OCI-LY7 (cell line): Measurements from ENCODE around the gene AMFR. TPM values are rescaled to one million over a fixed set of nuclear protein-coding genes. Genes with fewer than 3 reads are reported as not detected.
"Not testable (repeated sequence)": the region's sequence is repeated elsewhere in the genome, so short reads cannot be mapped to it uniquely, and the experiment has no call there.

Experiments
- BruUV-seq: library from RNA; stranded (reverse); fragments of 400-500 nt; replicated peaks from 2 replicates; lab custom pipeline; 2021; lab: Mats Ljungman, UMichigan
- CTCF ChIA-PET: fragments of 300-600 bp; sonication (Branson Sonifier 250); formaldehyde crosslinking; loops from one replicate; lab custom pipeline; 2022; ENCODE audit warnings: antibody characterized with exemption; ENCODE audit not compliant: unreplicated experiment; lab: Charles Lee
- POLR2A ChIA-PET: fragments of 300-600 bp; sonication (Branson Sonifier 250); formaldehyde crosslinking; loops from one replicate; lab custom pipeline; 2022; ENCODE audit warnings: antibody characterized with exemption; lab: Charles Lee
- DNase-seq: peaks from one replicate; pipeline ENCODE4 v3.0.0-alpha.2; 2015; ENCODE audit warnings: low spot score
- H2AFZ ChIP-seq: fragments of 200-600 bp; sonication (generic), shearing (Covaris generic); 2 replicates; pipeline ENCODE4 v1.6.1; 2014; ENCODE audit warnings: mild to moderate bottlenecking, antibody characterized with exemption, low read length, moderate library complexity
- H3K27ac ChIP-seq: fragments of 200-600 bp; sonication (generic); 2 replicates; pipeline ENCODE4 v1.5.1; 2014; ENCODE audit warnings: mixed run types, low read depth, mild to moderate bottlenecking, moderate library complexity, low read length, inconsistent platforms; ENCODE audit not compliant: poor library complexity, severe bottlenecking
- H3K36me3 ChIP-seq: fragments of 200-600 bp; sonication (generic); 2 replicates; pipeline ENCODE4 v1.6.1; 2014; ENCODE audit warnings: mild to moderate bottlenecking, antibody characterized with exemption, low read length, moderate library complexity, mixed read lengths; ENCODE audit not compliant: insufficient read depth
- H3K4me1 ChIP-seq: fragments of 200-600 bp; sonication (generic); 2 replicates; pipeline ENCODE4 v1.5.1; 2014; ENCODE audit warnings: mild to moderate bottlenecking, low read length; ENCODE audit not compliant: insufficient read depth, poor library complexity, severe bottlenecking
- H3K4me2 ChIP-seq: fragments of 200-600 bp; sonication (generic); 2 replicates; pipeline ENCODE4 v1.6.1; 2014; ENCODE audit warnings: mild to moderate bottlenecking, low read length
- H3K4me3 ChIP-seq: fragments of 200-600 bp; sonication (generic); 2 replicates; pipeline ENCODE4 v1.5.1; 2014; ENCODE audit warnings: mild to moderate bottlenecking, low read depth, low read length; ENCODE audit not compliant: poor library complexity, severe bottlenecking
- H3K79me2 ChIP-seq: fragments of 200-600 bp; sonication (generic); 2 replicates; pipeline ENCODE4 v1.6.1; 2016; ENCODE audit warnings: low read depth, mild to moderate bottlenecking, low read length, moderate library complexity, mixed read lengths; ENCODE audit not compliant: insufficient read depth
- H3K9me2 ChIP-seq: fragments of 200-600 bp; sonication (generic); 2 replicates; pipeline ENCODE4 v1.6.1; 2016; ENCODE audit warnings: mild to moderate bottlenecking, low read length, mixed read lengths; ENCODE audit not compliant: insufficient read depth
- H3K9me3 ChIP-seq: fragments of 200-600 bp; sonication (generic); 2 replicates; pipeline ENCODE4 v1.6.1; 2014; ENCODE audit warnings: mild to moderate bottlenecking, mixed run types, low read length, mixed read lengths
- H4K20me1 ChIP-seq: fragments of 200-600 bp; sonication (generic); 2 replicates; pipeline ENCODE4 v1.6.1; 2014; ENCODE audit warnings: mild to moderate bottlenecking, antibody characterized with exemption, low read length, moderate library complexity, mixed read lengths; ENCODE audit not compliant: insufficient read depth
- CTCF ChIP-seq: fragments of 200-600 bp; sonication (generic); conservative IDR thresholded peaks from 2 replicates; pipeline ENCODE4 v1.5.1; 2014; ENCODE audit warnings: mild to moderate bottlenecking, antibody characterized with exemption, low read length, moderate library complexity, mixed read lengths
- EZH2phosphoT487 ChIP-seq: fragments of 200-600 bp; sonication (generic); IDR thresholded peaks from 2 replicates; pipeline ENCODE4 v1.6.1; 2018; ENCODE audit warnings: low read depth, borderline replicate concordance, mild to moderate bottlenecking, mixed run types, antibody characterized with exemption, low read length, moderate library complexity, mixed read lengths
- intact Hi-C: fragments of 100-400 bp; cut with micrococcal nuclease; formaldehyde crosslinking; loops from one replicate; pipeline ENCODE4 v1.10.0; 2022; ENCODE audit not compliant: unreplicated experiment
- total RNA-seq, 2 experiments: library from RNA; depleted of rRNA in 1 of 2; stranded (reverse); fragments of >200 nt in 1 of 2; shearing (Covaris generic) in 1 of 2; gene quantifications; 2 replicates each; pipeline ENCODE4 v1.2.3, GENCODE V29; 2014 to 2022

The AMFR gene
- total RNA-seq, 2 experiments from 2014 or later, result 87.7 to 101 TPM

GRCh38 chr16:56399047-56399446 is 26.3 kb downstream of the AMFR start:
- Histone ChIP-seq H3K4me1 (no peaks in the 10 kb centered on the region), H3K79me2 (no peaks in the 10 kb centered on the region), H3K36me3 (peaks cover 55% of the 10 kb centered on the region), H3K4me2 (no peak overlapping the region), H3K4me3 (no peak overlapping the region), H3K27ac (no peak overlapping the region), H3K9me2 (no peaks in the 10 kb centered on the region), H2AFZ (no peak overlapping the region), H3K9me3 (no peaks in the 10 kb centered on the region), H4K20me1 (no peaks in the 10 kb centered on the region)
- TF ChIP-seq CTCF (no peak), EZH2phosphoT487 (no peak)
- ChIA-PET CTCF (no interaction called here), POLR2A (interaction anchor here (0.9 kb wide), 1 partner anchor 22 kb away, joined by 4 read pairs; no protein-coding TSS in a partner anchor)
- no peak for DNase-seq
- intact Hi-C loops, result no loop called here
- BruUV-seq, result no TSS peak

- H2AFZ ChIP-seq, H3K4me3 ChIP-seq, H3K79me2 ChIP-seq, H3K27ac ChIP-seq, H3K4me1 ChIP-seq, H3K9me2 ChIP-seq, CTCF ChIA-PET, POLR2A ChIA-PET, H3K4me2 ChIP-seq, H3K9me3 ChIP-seq, intact Hi-C loops, BruUV-seq, H4K20me1 ChIP-seq, DNase-seq: not testable (repeated sequence)
- H3K36me3 ChIP-seq, result peaks cover 35% of the 10 kb centered on the region
These were observed 28.6 kb downstream of the AMFR start for GRCh38 chr16:56396724-56397123.

- Histone ChIP-seq H3K9me3 (no peaks in the 10 kb centered on the region), H3K9me2 (no peaks in the 10 kb centered on the region), H3K4me1 (no peaks in the 10 kb centered on the region), H3K36me3 (peaks cover 67% of the 10 kb centered on the region), H3K27ac (no peak overlapping the region), H3K4me2 (no peak overlapping the region), H3K4me3 (no peak overlapping the region), H2AFZ (no peak overlapping the region), H4K20me1 (no peaks in the 10 kb centered on the region), H3K79me2 (no peaks in the 10 kb centered on the region)
- CTCF ChIA-PET, result no interaction called here
- POLR2A ChIA-PET, result interaction anchor here (1.4 to 1.7 kb wide), 2 partner anchors 12 to 19 kb away, joined by 3 to 8 read pairs; no protein-coding TSS in a partner anchor
- intact Hi-C loops, result no loop called here
- no TSS peak for BruUV-seq
- no peak for TF ChIP-seq EZH2phosphoT487
- no peak for TF ChIP-seq CTCF
- no peak for DNase-seq
These were observed 35.8 kb downstream of the AMFR start for GRCh38 chr16:56389554-56389953.
